IMR-90 (cell line): ENCODE measurements around the gene PTPMT1. TPM values are rescaled to one million over a fixed set of nuclear protein-coding genes. Genes with fewer than 3 reads are reported as not detected.

Experiments
- ATAC-seq: fragments of 200-7000 bp; cut with Tn5 transposase; 2 replicates; pipeline ENCODE4 v1.9.1; 2020; ENCODE audit warnings: low read depth, mild to moderate bottlenecking, moderate library complexity
- BruUV-seq: library from RNA; stranded (reverse); fragments of 400-500 nt; replicated peaks from 2 replicates; lab custom pipeline; 2021; lab: Mats Ljungman, UMichigan
- CTCF ChIA-PET: fragments of 300-600 bp; formaldehyde crosslinking; extraction: SDS; loops from one replicate; lab custom pipeline; 2021; ENCODE audit warnings: antibody characterized with exemption; lab: Yijun Ruan, JAX
- POLR2A ChIA-PET: fragments of 300-600 bp; sonication (Branson Sonifier 250); formaldehyde crosslinking; loops from one replicate; lab custom pipeline; 2022; ENCODE audit warnings: antibody characterized with exemption; ENCODE audit not compliant: unreplicated experiment; lab: Charles Lee
- DNase-seq: peaks from one replicate; pipeline ENCODE4 v3.0.0; 2013
- H2AFZ ChIP-seq: replicated peaks from 2 replicates; pipeline ENCODE3; 2013; ENCODE audit warnings: low read length, mild to moderate bottlenecking; ENCODE audit not compliant: poor library complexity
- H2AK5ac ChIP-seq: 2 replicates; pipeline ENCODE4 v1.6.1; 2013; ENCODE audit warnings: low read depth, low read length, inconsistent platforms
- H2AK9ac ChIP-seq: replicated peaks from 2 replicates; pipeline ENCODE3; 2013; ENCODE audit warnings: mild to moderate bottlenecking, low read depth, low read length, moderate library complexity; ENCODE audit not compliant: poor library complexity
- H2BK120ac ChIP-seq: 2 replicates; pipeline ENCODE4 v1.6.1; 2013; ENCODE audit warnings: low read depth, low read length, inconsistent platforms
- H2BK15ac ChIP-seq: 3 replicates; pipeline ENCODE4 v1.6.1; 2013; ENCODE audit warnings: low read depth, low read length, inconsistent platforms
- H2BK20ac ChIP-seq: 2 replicates; pipeline ENCODE4 v1.6.1; 2013; ENCODE audit warnings: low read depth, mild to moderate bottlenecking, inconsistent platforms, low read length, moderate library complexity
- H2BK5ac ChIP-seq: 2 replicates; pipeline ENCODE4 v1.6.1; 2013; ENCODE audit warnings: mild to moderate bottlenecking, low read depth, low read length, inconsistent platforms; ENCODE audit not compliant: poor library complexity, severe bottlenecking
- H3K14ac ChIP-seq: replicated peaks from 2 replicates; pipeline ENCODE4 v1.6.1; 2013; ENCODE audit warnings: low read depth, low read length, inconsistent platforms
- H3K18ac ChIP-seq: 2 replicates; pipeline ENCODE4 v1.6.1; 2013; ENCODE audit warnings: low read depth, low read length, control low read depth
- H3K23ac ChIP-seq: 2 replicates; pipeline ENCODE4 v1.6.1; 2013; ENCODE audit warnings: low read depth, low read length, inconsistent platforms
- H3K27ac ChIP-seq: 2 replicates; pipeline ENCODE4 v1.5.1; 2013; ENCODE audit warnings: mild to moderate bottlenecking, control low read depth, low read length; ENCODE audit not compliant: insufficient read depth
- H3K27me3 ChIP-seq: 2 replicates; pipeline ENCODE4 v1.6.1; 2013; ENCODE audit warnings: low read length; ENCODE audit not compliant: control insufficient read depth, insufficient read depth
- H3K36me3 ChIP-seq: 2 replicates; pipeline ENCODE4 v1.6.1; 2013; ENCODE audit warnings: low read length, mixed read lengths; ENCODE audit not compliant: control insufficient read depth, insufficient read depth
- H3K4ac ChIP-seq: 2 replicates; pipeline ENCODE4 v1.6.1; 2013; ENCODE audit warnings: low read depth, low read length, inconsistent platforms
- H3K4me1 ChIP-seq: 2 replicates; pipeline ENCODE4 v1.6.1; 2013; ENCODE audit warnings: low read length, mixed read lengths; ENCODE audit not compliant: control insufficient read depth, insufficient read depth
- H3K4me2 ChIP-seq: 2 replicates; pipeline ENCODE4 v1.6.1; 2013; ENCODE audit warnings: low read depth, mild to moderate bottlenecking, control low read depth, low read length, moderate library complexity
- H3K4me3 ChIP-seq: 2 replicates; pipeline ENCODE4 v1.5.1; 2013; ENCODE audit warnings: low read depth, mild to moderate bottlenecking, control low read depth, low read length, moderate library complexity; ENCODE audit not compliant: insufficient read depth
- H3K56ac ChIP-seq: 2 replicates; pipeline ENCODE4 v1.6.1; 2013; ENCODE audit warnings: low read length, inconsistent platforms; ENCODE audit not compliant: insufficient read depth; ENCODE audit errors: extremely low read depth
- H3K79me1 ChIP-seq, 2 experiments: 2 replicates each; pipeline ENCODE4 v1.6.1; 2013; ENCODE audit warnings: low read length in 2 of 2, inconsistent platforms in 1 of 2, low read depth in 1 of 2
- H3K9ac ChIP-seq: 2 replicates; pipeline ENCODE4 v1.6.1; 2013; ENCODE audit warnings: low read depth, low read length, control low read depth
- H3K9me1 ChIP-seq: 2 replicates; pipeline ENCODE4 v1.6.1; 2013; ENCODE audit warnings: low read length, inconsistent platforms; ENCODE audit not compliant: insufficient read depth
- H3K9me3 ChIP-seq: 2 replicates; pipeline ENCODE4 v1.6.1; 2013; ENCODE audit warnings: low read length; ENCODE audit not compliant: control insufficient read depth, insufficient read depth
- H4K20me1 ChIP-seq: 2 replicates; pipeline ENCODE4 v1.6.1; 2013; ENCODE audit warnings: low read length, inconsistent platforms; ENCODE audit not compliant: insufficient read depth
- H4K5ac ChIP-seq: 2 replicates; pipeline ENCODE4 v1.6.1; 2013; ENCODE audit warnings: mild to moderate bottlenecking, low read depth, low read length, control low read depth
- H4K8ac ChIP-seq, 2 experiments: 2 replicates each; pipeline ENCODE4 v1.6.1; 2013; ENCODE audit warnings: low read depth in 2 of 2, low read length in 2 of 2, control low read depth in 1 of 2, inconsistent platforms in 1 of 2
- H4K91ac ChIP-seq: 2 replicates; pipeline ENCODE4 v1.6.1; 2013; ENCODE audit warnings: low read depth, low read length, inconsistent platforms; ENCODE audit not compliant: insufficient read depth
- BHLHE40 ChIP-seq: fragments of 150-350 bp; IDR thresholded peaks from 2 replicates; pipeline ENCODE4 v1.6.1; 2016; ENCODE audit warnings: mild to moderate bottlenecking, low read depth, low read length
- CEBPB ChIP-seq: IDR thresholded peaks from 2 replicates; pipeline ENCODE4 v1.6.1; 2012; ENCODE audit warnings: low read depth, low read length, improper control_type of control experiment
- CHD1 ChIP-seq: IDR thresholded peaks from 2 replicates; pipeline ENCODE4 v1.6.1; 2012; ENCODE audit warnings: low read depth, low read length, improper control_type of control experiment
- FOS ChIP-seq: fragments of 150-350 bp; IDR thresholded peaks from 2 replicates; pipeline ENCODE4 v1.6.1; 2016; ENCODE audit warnings: low read depth, low read length
- MXI1 ChIP-seq: IDR thresholded peaks from 2 replicates; pipeline ENCODE4 v1.6.1; 2012; ENCODE audit warnings: low read depth, mild to moderate bottlenecking, low read length, moderate library complexity, borderline replicate concordance
- NFE2L2 ChIP-seq: fragments of 150-350 bp; IDR thresholded peaks from 2 replicates; pipeline ENCODE4 v1.6.1; 2016; ENCODE audit warnings: low read depth, mild to moderate bottlenecking, low read length
- POLR2A ChIP-seq: IDR thresholded peaks from 2 replicates; pipeline ENCODE4 v1.6.1; 2012; ENCODE audit warnings: mild to moderate bottlenecking, low read depth, low read length
- RAD21 ChIP-seq: IDR thresholded peaks from 2 replicates; pipeline ENCODE4 v1.6.1; 2012; ENCODE audit warnings: low read length, improper control_type of control experiment
- RFX5 ChIP-seq: IDR thresholded peaks from 2 replicates; pipeline ENCODE4 v1.8.0; 2012; ENCODE audit warnings: low read depth, mild to moderate bottlenecking, low read length, moderate library complexity
- WGBS, 2 experiments: methylation state at CpG; one replicate each; pipeline versions ENCODE4 v1.1.5 to v1.1.7; 2013; ENCODE audit warnings: missing lambda C conversion rate in 2 of 2; ENCODE audit not compliant: insufficient read length in 1 of 2; ENCODE audit errors: extremely low coverage in 2 of 2; 5-methylcytosine and 5-hydroxymethylcytosine counted together
- dilution Hi-C: fragments of 300-500 bp; cut with HindIII; formaldehyde crosslinking; loops from one replicate; pipeline ENCODE4 v1.14.3; 2018; ENCODE audit warnings: low sequenced_read_pairs; ENCODE audit not compliant: unreplicated experiment
- in situ Hi-C: fragments of 300-500 bp; cut with MboI; formaldehyde crosslinking; loops from 3 replicates; pipeline ENCODE4 v1.14.3; 2019; ENCODE audit warnings: low sequenced_read_pairs, inconsistent platforms, mixed read lengths
- intact Hi-C: fragments of 100-400 bp; cut with micrococcal nuclease; formaldehyde crosslinking; loops from 2 replicates; pipeline ENCODE4 v1.10.0; 2022
- polyA plus RNA-seq, 3 experiments: library from polyadenylated mRNA; depleted of rRNA; stranded (reverse); fragments of >200 nt; gene quantifications; 2 replicates each; pipeline ENCODE4 v1.2.3, GENCODE V29; 2012; ENCODE audit warnings: low replicate concordance in 1 of 3
- total RNA-seq: library from RNA; depleted of rRNA; stranded (reverse); fragments of >200 nt; gene quantifications from 2 replicates; pipeline ENCODE4 v1.2.3, GENCODE V29; 2012
- TF ChIP-seq, protein P1 (sequence below): conservative IDR thresholded peaks from 2 replicates; pipeline ENCODE4 v1.5.1; 2012; ENCODE audit warnings: mild to moderate bottlenecking, low read depth, low read length, improper control_type of control experiment
- TF ChIP-seq, protein P2 (sequence below): fragments of 150-350 bp; IDR thresholded peaks from 2 replicates; pipeline ENCODE4 v1.6.1; 2016; ENCODE audit warnings: low read depth, mild to moderate bottlenecking, low read length, moderate library complexity, borderline replicate concordance
- TF ChIP-seq, protein P3 (sequence below): fragments of 150-350 bp; IDR thresholded peaks from 2 replicates; pipeline ENCODE4 v1.6.1; 2017; ENCODE audit warnings: mild to moderate bottlenecking, antibody characterized with exemption, low read length, low read depth

The PTPMT1 gene
- total and polyA plus RNA-seq, 2 of the 4 experiments (the other 2 are of a cell fraction), result 51.6 to 55.0 TPM

DNA sequence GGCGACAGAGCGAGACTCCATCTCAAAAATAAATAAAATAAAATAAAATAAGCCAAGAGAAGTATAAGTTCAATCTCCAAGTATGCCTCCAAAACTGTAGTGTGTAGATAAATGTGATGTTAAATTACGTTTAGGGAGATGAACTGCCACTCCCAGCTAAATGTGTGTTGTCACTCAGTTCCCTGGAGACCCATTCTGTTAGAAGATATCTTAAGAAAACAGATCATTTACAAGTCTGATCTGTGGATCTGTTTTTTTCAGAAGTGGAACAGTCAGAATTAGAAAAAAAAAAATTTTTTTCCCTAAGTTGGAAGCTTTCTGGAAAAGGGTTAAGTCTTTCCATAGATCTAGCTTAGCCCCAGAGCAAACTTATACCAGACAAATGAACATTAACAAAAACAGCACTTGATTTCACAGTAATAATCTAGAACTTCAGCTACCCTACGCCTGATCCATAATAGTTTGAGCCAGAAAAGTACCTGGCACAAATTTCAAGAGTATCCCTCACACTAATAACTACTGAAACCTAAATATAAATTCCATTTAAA is 30.6 kb upstream of the PTPMT1 start:
- intact Hi-C loops, result loop anchor here (10.0 kb wide), 1 partner anchor 50 kb away; no protein-coding TSS in a partner anchor
- Histone ChIP-seq H3K23ac (no peak overlapping the region), H2AK5ac (no peak overlapping the region), H2BK20ac (no peak overlapping the region), H3K27me3 (no peaks in the 10 kb centered on the region), H3K18ac (no peak overlapping the region), H3K56ac (no peak overlapping the region), H2BK5ac (no peak overlapping the region), H2AK9ac (no peak overlapping the region), H3K4me3 (no peak overlapping the region), H3K9me1 (peaks cover 18% of the 10 kb centered on the region), H3K27ac (no peak overlapping the region), H3K36me3 (no peaks in the 10 kb centered on the region; the same call in 1 of the 2 replicates), H3K4me2 (no peak overlapping the region), H4K5ac (no peak overlapping the region), H4K91ac (no peak overlapping the region), H2BK15ac (no peak overlapping the region), H2BK120ac (no peak overlapping the region), H4K8ac (no peak overlapping the region), H3K79me1 (peaks cover 6 to 80% of the 10 kb centered on the region in 2 experiments; a peak in 3 of 4 replicates), H3K4me1 (peaks cover 17% of the 10 kb centered on the region), H2AFZ (no peak overlapping the region), H3K14ac (no peak overlapping the region), H3K9ac (no peak overlapping the region), H4K20me1 (peaks cover 97% of the 10 kb centered on the region), H3K4ac (no peak overlapping the region), H3K9me3 (no peaks in the 10 kb centered on the region)
- no peak for DNase-seq
- WGBS, 2 experiments, result no CpG with 5 or more reads among the region's 4 CpGs
- in situ Hi-C loops, result no loop called here
- dilution Hi-C loops, result no loop called here
- TF ChIP-seq MXI1 (no peak), NFE2L2 (no peak), FOS (no peak), CEBPB (no peak), POLR2A (no peak), BHLHE40 (no peak), RAD21 (no peak), CHD1 (no peak), RFX5 (no peak)
- TF ChIP-seq, protein P1, sequence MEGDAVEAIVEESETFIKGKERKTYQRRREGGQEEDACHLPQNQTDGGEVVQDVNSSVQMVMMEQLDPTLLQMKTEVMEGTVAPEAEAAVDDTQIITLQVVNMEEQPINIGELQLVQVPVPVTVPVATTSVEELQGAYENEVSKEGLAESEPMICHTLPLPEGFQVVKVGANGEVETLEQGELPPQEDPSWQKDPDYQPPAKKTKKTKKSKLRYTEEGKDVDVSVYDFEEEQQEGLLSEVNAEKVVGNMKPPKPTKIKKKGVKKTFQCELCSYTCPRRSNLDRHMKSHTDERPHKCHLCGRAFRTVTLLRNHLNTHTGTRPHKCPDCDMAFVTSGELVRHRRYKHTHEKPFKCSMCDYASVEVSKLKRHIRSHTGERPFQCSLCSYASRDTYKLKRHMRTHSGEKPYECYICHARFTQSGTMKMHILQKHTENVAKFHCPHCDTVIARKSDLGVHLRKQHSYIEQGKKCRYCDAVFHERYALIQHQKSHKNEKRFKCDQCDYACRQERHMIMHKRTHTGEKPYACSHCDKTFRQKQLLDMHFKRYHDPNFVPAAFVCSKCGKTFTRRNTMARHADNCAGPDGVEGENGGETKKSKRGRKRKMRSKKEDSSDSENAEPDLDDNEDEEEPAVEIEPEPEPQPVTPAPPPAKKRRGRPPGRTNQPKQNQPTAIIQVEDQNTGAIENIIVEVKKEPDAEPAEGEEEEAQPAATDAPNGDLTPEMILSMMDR, result no peak
- TF ChIP-seq, protein P2, sequence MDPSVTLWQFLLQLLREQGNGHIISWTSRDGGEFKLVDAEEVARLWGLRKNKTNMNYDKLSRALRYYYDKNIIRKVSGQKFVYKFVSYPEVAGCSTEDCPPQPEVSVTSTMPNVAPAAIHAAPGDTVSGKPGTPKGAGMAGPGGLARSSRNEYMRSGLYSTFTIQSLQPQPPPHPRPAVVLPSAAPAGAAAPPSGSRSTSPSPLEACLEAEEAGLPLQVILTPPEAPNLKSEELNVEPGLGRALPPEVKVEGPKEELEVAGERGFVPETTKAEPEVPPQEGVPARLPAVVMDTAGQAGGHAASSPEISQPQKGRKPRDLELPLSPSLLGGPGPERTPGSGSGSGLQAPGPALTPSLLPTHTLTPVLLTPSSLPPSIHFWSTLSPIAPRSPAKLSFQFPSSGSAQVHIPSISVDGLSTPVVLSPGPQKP, result no peak
- TF ChIP-seq, protein P3, sequence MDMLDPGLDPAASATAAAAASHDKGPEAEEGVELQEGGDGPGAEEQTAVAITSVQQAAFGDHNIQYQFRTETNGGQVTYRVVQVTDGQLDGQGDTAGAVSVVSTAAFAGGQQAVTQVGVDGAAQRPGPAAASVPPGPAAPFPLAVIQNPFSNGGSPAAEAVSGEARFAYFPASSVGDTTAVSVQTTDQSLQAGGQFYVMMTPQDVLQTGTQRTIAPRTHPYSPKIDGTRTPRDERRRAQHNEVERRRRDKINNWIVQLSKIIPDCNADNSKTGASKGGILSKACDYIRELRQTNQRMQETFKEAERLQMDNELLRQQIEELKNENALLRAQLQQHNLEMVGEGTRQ, result no peak
- ATAC-seq, result no peak
- ChIA-PET CTCF (interaction anchor here (0.6 kb wide), 1 partner anchor 15 kb away, joined by 3 read pairs; no protein-coding TSS in a partner anchor), POLR2A (interaction anchor here (0.6 kb wide), 1 partner anchor 13 kb away, joined by 7 read pairs; no protein-coding TSS in a partner anchor)
- no TSS peak for BruUV-seq
